SU-DHL-6 (cell line): Measurements from ENCODE around the gene RUNX1.

Experiments
- CTCF ChIP-seq: fragments of 200-600 bp; sonication (generic); IDR thresholded peaks from one replicate; pipeline ENCODE4 v1.5.1; 2017; ENCODE audit warnings: antibody characterized with exemption, mild to moderate bottlenecking, low read length, moderate library complexity; ENCODE audit not compliant: insufficient read depth, poor library complexity, severe bottlenecking
- EZH2phosphoT487 ChIP-seq: fragments of 200-600 bp; sonication (generic), shearing (Covaris generic); conservative IDR thresholded peaks from 2 replicates; pipeline ENCODE4 v1.6.1; 2018; ENCODE audit warnings: mild to moderate bottlenecking, antibody characterized with exemption, low read length, moderate library complexity, mixed read lengths

DNA sequence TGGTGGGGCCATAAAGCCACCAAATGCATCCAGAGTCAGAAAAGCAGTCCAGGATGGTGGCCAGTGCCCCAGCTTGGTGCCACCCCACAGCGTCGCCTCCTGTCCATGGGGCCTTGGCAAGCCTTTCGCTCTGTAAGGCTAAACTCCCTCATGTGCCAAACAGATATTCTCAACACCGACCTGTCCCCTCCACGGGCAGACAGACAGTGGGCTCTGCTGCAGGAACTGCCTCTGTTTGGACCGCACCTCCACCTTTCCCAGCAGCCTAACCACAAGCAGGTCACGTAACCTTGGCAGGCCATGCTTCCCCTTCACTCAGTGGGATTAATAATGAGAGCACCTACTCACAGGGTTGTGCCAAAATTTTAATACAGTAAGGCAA, 11.7 kb downstream of the RUNX1 start:
- TF ChIP-seq CTCF, result no peak
- TF ChIP-seq EZH2phosphoT487, result no peak
